NCI-H748 (cell line): Measurements from ENCODE around the gene MYO1G.
"Not testable (repeated sequence)": the region's sequence is repeated elsewhere in the genome, so short reads cannot be mapped to it uniquely, and the experiment has no call there.

Experiments used
- DNase-seq: peaks from one replicate; lab custom pipeline; 2025; ENCODE audit not compliant: unreplicated experiment; lab: John Stamatoyannopoulos, UW

MYO1G gene

DNA sequence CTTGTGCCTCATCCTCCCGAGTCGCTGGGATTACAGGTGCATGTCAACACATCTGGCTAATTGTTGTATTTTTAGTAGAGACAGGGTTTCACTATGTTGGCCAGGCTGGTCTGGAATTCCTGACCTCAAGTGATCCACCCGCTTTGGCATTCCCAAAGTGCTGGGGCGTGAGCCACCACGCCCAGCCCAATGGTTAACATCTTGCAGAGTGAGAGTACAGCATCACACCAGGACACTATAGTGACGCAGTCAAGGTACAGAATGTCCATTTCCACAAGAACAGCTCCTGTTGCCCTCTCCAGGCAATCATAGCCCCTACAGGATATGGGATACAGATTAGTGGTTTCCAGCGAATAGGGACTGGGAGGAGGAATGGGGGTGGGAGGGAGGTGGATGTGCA is 34.0 kb downstream of the MYO1G start:
- DNase-seq, result no peak

GRCh38 chr7:44943631-44944030 is 35.2 kb downstream of the MYO1G start:
- DNase-seq, result no peak

- DNase-seq, result no peak
Measured at GRCh38 chr7:44937426-44937825, 41.4 kb downstream of the MYO1G start.

DNA sequence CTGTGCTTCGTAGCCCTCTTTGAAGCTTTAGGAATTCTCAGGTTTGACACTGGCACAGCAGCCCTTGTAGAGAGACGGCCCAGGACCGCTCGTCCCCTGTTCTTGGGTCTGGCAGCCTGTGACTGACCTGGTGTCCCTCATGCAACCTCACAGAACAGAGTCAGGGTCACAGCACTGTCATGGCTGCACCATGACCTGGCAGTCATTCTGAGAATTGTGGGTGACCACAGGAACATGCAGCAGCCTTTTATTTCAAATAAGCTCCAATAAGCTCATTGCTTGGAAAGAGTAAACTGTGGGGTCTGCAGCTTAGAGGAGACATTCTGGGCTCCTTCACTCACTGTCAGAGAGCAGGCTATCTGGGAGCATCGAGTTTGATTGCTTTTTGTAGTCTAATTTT is 42.5 kb downstream of the MYO1G start:
- DNase-seq, result no peak

GRCh38 chr7:44935583-44935982 is 43.2 kb downstream of the MYO1G start:
- DNase-seq, result no peak

DNA sequence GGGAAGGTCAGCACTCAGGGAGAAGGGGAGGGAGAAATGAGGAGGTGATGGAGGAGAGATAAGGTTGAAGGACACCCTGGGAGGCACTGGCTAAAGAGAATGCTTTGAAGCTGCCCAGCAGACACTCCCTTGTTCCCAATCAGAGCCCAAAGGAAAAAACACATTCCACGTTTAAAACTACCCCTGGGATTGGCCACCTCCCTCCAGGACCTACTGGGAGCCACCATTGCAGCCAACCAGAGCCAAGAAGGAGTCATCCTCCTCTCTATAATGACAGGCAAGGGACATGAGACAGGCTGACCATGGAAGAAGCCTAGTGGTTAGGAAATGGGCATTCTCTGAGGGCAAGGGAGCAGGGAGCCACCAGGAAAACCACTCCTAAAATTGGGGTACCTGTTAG is 43.8 kb downstream of the MYO1G start:
- DNase-seq, result no peak

GRCh38 chr7:44934510-44934909 is 44.3 kb downstream of the MYO1G start:
- not testable (repeated sequence) for DNase-seq

- no peak for DNase-seq
Measured at GRCh38 chr7:44930921-44931320, 47.9 kb downstream of the MYO1G start.

- no peak for DNase-seq
Measured at GRCh38 chr7:44922351-44922694, 56.5 kb downstream of the MYO1G start.

DNA sequence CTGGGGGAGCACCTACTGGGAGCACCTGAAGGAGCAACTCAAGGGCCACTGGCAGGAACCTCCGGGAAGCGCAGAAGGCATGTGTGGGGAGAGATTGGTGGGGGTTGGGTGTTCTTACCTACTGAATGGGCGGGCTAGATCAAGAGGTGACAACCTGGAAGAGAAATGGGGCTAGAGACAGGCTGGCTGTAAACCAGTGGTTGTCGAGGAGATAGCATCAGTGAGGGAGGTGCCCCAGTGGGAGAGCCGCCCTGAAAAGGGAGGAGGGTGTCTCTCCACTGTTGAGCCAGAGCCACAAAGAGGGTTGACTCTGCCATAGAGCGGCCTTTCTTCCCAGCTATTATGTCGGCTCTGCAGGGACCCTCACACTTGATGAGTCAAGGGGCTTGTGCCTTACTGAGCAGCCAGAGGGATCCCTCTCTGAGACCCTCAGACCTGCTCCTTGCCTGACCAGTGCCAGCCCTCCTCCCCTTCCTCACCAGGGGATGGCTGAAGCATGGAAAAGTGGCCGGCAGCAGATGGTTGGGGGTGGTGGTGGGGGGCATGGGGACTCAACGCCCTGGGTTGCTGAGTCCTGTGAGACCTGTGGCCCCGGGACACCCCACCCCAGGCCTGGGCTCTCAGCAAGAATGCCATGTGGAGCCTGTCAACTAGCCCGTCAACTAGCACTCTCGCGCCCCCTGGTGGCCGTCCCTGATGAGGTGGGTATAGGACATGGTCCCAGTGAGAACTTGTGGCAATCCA is 57.0 kb downstream of the MYO1G start:
- peak; percentile 73 for DNase-seq

DNA sequence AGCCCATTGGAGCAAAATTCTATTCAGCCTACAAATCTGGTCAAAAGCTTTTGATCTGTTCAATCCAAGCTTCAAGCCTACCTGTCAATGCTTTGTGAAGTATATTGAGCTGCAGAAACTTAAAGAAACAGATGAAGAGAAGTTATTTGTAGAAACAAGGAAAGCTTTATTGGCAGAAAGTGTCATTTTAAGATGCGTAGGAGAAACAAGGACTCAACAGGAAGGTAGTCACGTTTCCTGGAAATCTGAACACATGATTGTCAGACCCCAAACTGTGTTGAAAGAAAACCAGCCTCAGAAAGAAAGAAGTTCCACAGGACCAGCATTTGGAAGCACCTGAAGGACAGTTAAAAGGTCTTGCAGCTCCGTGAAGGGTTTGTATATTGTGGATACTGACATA is 58.7 kb downstream of the MYO1G start:
- DNase-seq, result no peak

DNA sequence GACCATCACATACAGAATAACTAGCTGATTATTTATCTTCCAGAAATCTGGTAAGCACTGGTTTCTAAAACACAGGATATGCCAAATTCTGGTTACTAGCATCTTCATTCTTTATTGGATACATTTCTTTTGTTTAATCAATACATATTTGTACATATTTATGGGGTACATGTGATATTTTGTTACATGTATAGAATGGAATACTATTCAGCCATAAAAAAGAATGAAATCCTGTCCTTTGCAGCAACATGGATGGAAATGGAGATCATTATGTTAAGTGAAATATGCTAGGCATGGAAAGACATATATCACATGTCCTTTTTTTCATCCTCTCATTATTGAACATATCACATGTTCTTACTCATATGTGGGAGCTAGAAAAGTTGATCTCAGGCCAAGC is 60.8 kb downstream of the MYO1G start:
- no peak for DNase-seq

DNA sequence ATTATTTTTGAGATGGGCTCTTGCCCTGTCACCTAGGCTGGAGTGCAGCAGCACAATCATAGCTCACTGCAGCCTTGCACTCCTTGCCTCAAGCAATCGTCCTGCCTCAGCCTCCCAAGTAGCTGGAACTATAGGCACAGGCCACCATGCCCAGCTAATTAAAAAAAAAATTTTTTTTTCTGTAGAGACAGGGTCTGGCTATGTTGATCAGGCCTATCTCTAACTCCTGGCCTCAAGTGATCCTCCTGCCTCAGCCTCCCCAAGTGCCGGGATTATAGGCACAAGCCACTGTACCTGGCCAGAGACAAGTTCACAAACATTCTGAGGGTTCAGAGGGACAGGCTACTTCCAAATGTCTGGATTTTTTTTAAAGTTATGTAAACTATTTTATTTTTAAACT is 61.4 kb downstream of the MYO1G start:
- DNase-seq, result no peak

GRCh38 chr7:44914992-44915607 is 63.7 kb downstream of the MYO1G start:
- peak; percentile 8 for DNase-seq

GRCh38 chr7:44912775-44913347 is 66.0 kb downstream of the MYO1G start:
- DNase-seq, result no peak
